ENCODE measurements around the gene FAM163B. TPM values are rescaled to one million over a fixed set of nuclear protein-coding genes. Genes with fewer than 3 reads are reported as not detected.

The FAM163B gene
- polyA plus RNA-seq, 1 donor (not counting 4 experiments of a cell fraction or from before 2014, with no cell fraction given), result not detected

- no peaks in the 10 kb centered on the region for H3K9me3 ChIP-seq (ENCODE audit: control insufficient read depth, low read depth, low read length)
- H2AFZ ChIP-seq (ENCODE audit: control insufficient read depth, low read length), result no peak overlapping the region
- H4K20me1 ChIP-seq (ENCODE audit: control insufficient read depth, extremely low read depth, insufficient read depth, low read length), result no peaks in the 10 kb centered on the region
- no peaks in the 10 kb centered on the region for H3K36me3 ChIP-seq (ENCODE audit: control insufficient read depth in 2 of 2, extremely low read depth in 1 of 2, insufficient read depth in 2 of 2, low read length in 2 of 2)
- dilution Hi-C loops (cut with MboI; ENCODE audit: extremely low pct_ligation_motif_present, low sequenced_read_pairs), result no loop called here
- no peak for TF ChIP-seq CTCF (optimal IDR thresholded peaks at IDR 0.05 in 1 of 3, IDR thresholded peaks at IDR 0.05 in 1 of 3, conservative IDR thresholded peaks at IDR 0.05 in 1 of 3; ENCODE audit: extremely low read depth in 1 of 3, insufficient read depth in 2 of 3, low read length in 3 of 3)
- TF ChIP-seq EZH2 (IDR thresholded peaks at IDR 0.05; ENCODE audit: low read length), result no peak
- H3K27ac ChIP-seq (ENCODE audit: control insufficient read depth, insufficient read depth, low read length), result no peak overlapping the region
- H3K4me1 ChIP-seq (ENCODE audit: control insufficient read depth, extremely low read depth, insufficient read depth, low read length), result no peaks in the 10 kb centered on the region
- H3K4me2 ChIP-seq (ENCODE audit: control insufficient read depth, extremely low read depth, insufficient read depth, low read depth, low read length), result no peak overlapping the region
- no peaks in the 10 kb centered on the region for H3K9me1 ChIP-seq (ENCODE audit: control insufficient read depth, extremely low read depth, insufficient read depth, low read length)
- peaks cover 19% of the 10 kb centered on the region for H3K27me3 ChIP-seq (ENCODE audit: control insufficient read depth, extremely low read depth, insufficient read depth, low read length)
- H3K9ac ChIP-seq (ENCODE audit: control insufficient read depth, extremely low read depth, insufficient read depth, low read length), result no peak overlapping the region
- no peak for FAIRE-seq
- H3K79me2 ChIP-seq (ENCODE audit: control insufficient read depth, insufficient read depth, low read length), result no peaks in the 10 kb centered on the region
- DNase-seq (ENCODE audit: low read depth, low spot score), result no peak
- no peak overlapping the region for H3K4me3 ChIP-seq (ENCODE audit: control insufficient read depth in 2 of 3, extremely low read depth in 1 of 3, insufficient read depth in 2 of 3, low read depth in 1 of 3, low read length in 3 of 3)
Observed at GRCh38 chr9:133543772-133544467, 65.3 kb downstream of the FAM163B start.

DNA sequence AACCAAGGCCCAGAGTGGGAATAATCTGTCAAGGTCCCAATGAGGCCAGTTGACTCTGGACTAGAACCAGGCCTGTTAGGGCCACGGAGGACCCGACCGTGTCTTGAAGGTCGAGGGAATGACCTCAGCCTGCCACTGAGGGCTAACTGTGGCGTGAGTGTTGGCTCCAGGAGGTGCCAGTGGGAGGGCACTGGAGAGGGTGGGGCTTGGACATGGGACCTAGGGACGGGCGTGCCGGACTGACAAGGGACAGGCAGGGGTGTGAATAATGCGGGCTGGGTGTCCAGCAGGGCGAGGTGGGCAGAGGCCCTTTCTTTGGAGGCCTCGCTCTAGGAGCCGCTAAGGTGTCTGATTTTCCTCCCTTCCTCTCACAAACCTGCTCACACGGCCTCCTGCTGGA is 67.2 kb downstream of the FAM163B start:
- Histone ChIP-seq H3K27me3 (ENCODE audit: control insufficient read depth, extremely low read depth, insufficient read depth, low read length) (peaks cover 31% of the 10 kb centered on the region), H3K79me2 (ENCODE audit: control insufficient read depth, insufficient read depth, low read length) (no peaks in the 10 kb centered on the region), H3K4me3 (ENCODE audit: control insufficient read depth in 2 of 3, extremely low read depth in 1 of 3, insufficient read depth in 2 of 3, low read depth in 1 of 3, low read length in 3 of 3) (no peak overlapping the region), H4K20me1 (ENCODE audit: control insufficient read depth, extremely low read depth, insufficient read depth, low read length) (no peaks in the 10 kb centered on the region), H2AFZ (ENCODE audit: control insufficient read depth, low read length) (no peak overlapping the region), H3K4me1 (ENCODE audit: control insufficient read depth, extremely low read depth, insufficient read depth, low read length) (peaks cover 9% of the 10 kb centered on the region), H3K27ac (ENCODE audit: control insufficient read depth, insufficient read depth, low read length) (no peak overlapping the region), H3K36me3 (ENCODE audit: control insufficient read depth in 2 of 2, extremely low read depth in 1 of 2, insufficient read depth in 2 of 2, low read length in 2 of 2) (no peaks in the 10 kb centered on the region), H3K9me1 (ENCODE audit: control insufficient read depth, extremely low read depth, insufficient read depth, low read length) (no peaks in the 10 kb centered on the region), H3K9me3 (ENCODE audit: control insufficient read depth, low read depth, low read length) (no peaks in the 10 kb centered on the region), H3K9ac (ENCODE audit: control insufficient read depth, extremely low read depth, insufficient read depth, low read length) (no peak overlapping the region), H3K4me2 (ENCODE audit: control insufficient read depth, extremely low read depth, insufficient read depth, low read depth, low read length) (no peak overlapping the region)
- TF ChIP-seq CTCF (optimal IDR thresholded peaks at IDR 0.05 in 1 of 3, IDR thresholded peaks at IDR 0.05 in 1 of 3, conservative IDR thresholded peaks at IDR 0.05 in 1 of 3; ENCODE audit: extremely low read depth in 1 of 3, insufficient read depth in 2 of 3, low read length in 3 of 3) (no peak), EZH2 (IDR thresholded peaks at IDR 0.05; ENCODE audit: low read length) (no peak)
- DNase-seq (ENCODE audit: low read depth, low spot score), result no peak
- no peak for FAIRE-seq
- dilution Hi-C loops (cut with MboI; ENCODE audit: extremely low pct_ligation_motif_present, low sequenced_read_pairs), result no loop called here

Measured in keratinocyte (primary cell).